T1000 (cell line): ENCODE results near the gene CDH12.
"Not testable (repeated sequence)": the region's sequence is repeated elsewhere in the genome, so short reads cannot be mapped to it uniquely, and the experiment has no call there.

Experiments
- DNase-seq: peaks from one replicate; lab custom pipeline; 2025; ENCODE audit warnings: mixed read lengths; lab: John Stamatoyannopoulos, UW

CDH12 gene

GRCh38 chr5:22852807-22853660 lies at the start of gene CDH12:
Gene CDH12 (minus strand): TSS chr5:22853344.
- no peak for DNase-seq

- DNase-seq, result no peak
Measured at GRCh38 chr5:22901885-22902284, 48.7 kb upstream of the CDH12 start.

GRCh38 chr5:22900801-22901310 lies 47.7 kb upstream of the CDH12 start:
- no peak for DNase-seq

GRCh38 chr5:22899341-22899740 lies 46.2 kb upstream of the CDH12 start:
- no peak for DNase-seq

GRCh38 chr5:22896152-22896551 lies 43.0 kb upstream of the CDH12 start:
- DNase-seq, result no peak

- no peak for DNase-seq
Measured at GRCh38 chr5:22892441-22892840, 39.3 kb upstream of the CDH12 start.

- DNase-seq, result no peak
Measured at GRCh38 chr5:22889720-22890119, 36.6 kb upstream of the CDH12 start.

GRCh38 chr5:22887566-22887965 lies 34.4 kb upstream of the CDH12 start:
- DNase-seq, result no peak

GRCh38 chr5:22858911-22859310 lies 5.8 kb upstream of the CDH12 start:
- DNase-seq, result not testable (repeated sequence)

- DNase-seq, result no peak
Measured at GRCh38 chr5:22855824-22856223, 2.7 kb upstream of the CDH12 start.

- no peak for DNase-seq
Measured at GRCh38 chr5:22850981-22851380, 2.2 kb downstream of the CDH12 start.

- no peak for DNase-seq
Measured at GRCh38 chr5:22846693-22847092, 6.5 kb downstream of the CDH12 start.

GRCh38 chr5:22844636-22845035 lies 8.5 kb downstream of the CDH12 start:
- DNase-seq, result no peak

- no peak for DNase-seq
Measured at GRCh38 chr5:22844155-22844554, 9.0 kb downstream of the CDH12 start.

- no peak for DNase-seq
Measured at GRCh38 chr5:22842574-22842973, 10.6 kb downstream of the CDH12 start.

- no peak for DNase-seq
Measured at GRCh38 chr5:22837803-22838202, 15.3 kb downstream of the CDH12 start.

- DNase-seq, result no peak
Measured at GRCh38 chr5:22835686-22836085, 17.5 kb downstream of the CDH12 start.

GRCh38 chr5:22793463-22793862 lies 59.7 kb downstream of the CDH12 start:
- DNase-seq, result no peak

GRCh38 chr5:22787807-22788206 lies 65.3 kb downstream of the CDH12 start:
- no peak for DNase-seq

- no peak for DNase-seq
Measured at GRCh38 chr5:22787398-22787797, 65.7 kb downstream of the CDH12 start.

GRCh38 chr5:22780756-22781155 lies 72.4 kb downstream of the CDH12 start:
- no peak for DNase-seq

- DNase-seq, result no peak
Measured at GRCh38 chr5:22779499-22779898, 73.6 kb downstream of the CDH12 start.

GRCh38 chr5:22776285-22776684 lies 76.9 kb downstream of the CDH12 start:
- DNase-seq, result no peak

- not testable (repeated sequence) for DNase-seq
Measured at GRCh38 chr5:22774214-22774613, 78.9 kb downstream of the CDH12 start.
